Neural progenitor cell (in vitro differentiated cells): Measurements from ENCODE around the gene ZNF429.

Experiments used
- CTCF ChIP-seq: fragments of 200-600 bp; sonication (generic); IDR thresholded peaks from 2 replicates; pipeline ENCODE4 v1.5.1; 2017; ENCODE audit warnings: antibody characterized with exemption, mild to moderate bottlenecking
- EZH2 ChIP-seq: fragments of 200-600 bp; sonication (generic); IDR thresholded peaks from 2 replicates; pipeline ENCODE4 v1.6.1; 2017; ENCODE audit warnings: antibody characterized with exemption, mild to moderate bottlenecking, moderate library complexity

DNA sequence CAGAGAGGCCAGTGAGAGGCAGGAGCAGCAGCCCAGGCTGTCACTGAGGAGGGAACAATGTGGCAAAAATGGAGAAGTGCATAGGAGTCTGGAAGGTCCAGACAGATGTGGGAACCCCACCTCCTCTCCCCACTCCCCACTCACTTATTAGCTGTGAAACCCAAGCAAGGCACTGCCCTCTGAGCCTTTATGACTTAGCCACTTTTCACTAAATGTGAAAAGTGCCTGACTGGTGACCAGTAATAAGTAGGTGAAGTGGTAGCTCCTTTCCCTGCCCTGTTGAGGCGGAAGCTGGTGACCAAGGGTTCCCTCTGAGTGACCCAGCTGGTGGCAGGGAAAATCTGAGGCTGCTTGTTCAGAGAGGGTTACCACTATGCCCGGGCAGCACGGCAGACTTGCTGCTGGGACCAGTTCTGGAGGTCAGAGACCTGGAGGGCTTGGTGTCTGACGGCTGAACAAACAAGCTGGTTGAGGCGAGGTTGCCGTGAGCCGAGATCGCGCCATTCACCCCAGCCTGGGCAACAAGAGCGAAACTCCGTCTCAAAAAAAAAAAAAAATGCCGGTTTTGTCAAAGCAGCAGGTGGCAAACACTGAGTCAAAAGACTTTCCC, 80.0 kb downstream of the ZNF429 start:
- TF ChIP-seq CTCF (no peak), EZH2 (no peak)
